Adrenal gland (tissue), 5 donors: ENCODE data around the gene TXNDC9.

Experiments
- POLR2A ChIP-seq, 2 donors: fragments of 450-650 bp; IDR thresholded peaks; one replicate each; pipeline ENCODE4 v1.6.1; 2017; ENCODE audit warnings: antibody characterized with exemption in 2 of 2, mild to moderate bottlenecking in 2 of 2, moderate library complexity in 1 of 2
- TF ChIP-seq, protein P1 (sequence below), 6 experiments: fragments of 450-650 bp in 4 of 6; fragments of 200-600 bp in 2 of 6; sonication (generic) in 1 of 6; IDR thresholded peaks; 1 replicate in 5 of 6; 2 replicates in 1 of 6; pipeline versions ENCODE4 v1.5.1 to v1.8.0; 2016 to 2021; ENCODE audit warnings: antibody characterized with exemption in 6 of 6, mild to moderate bottlenecking in 2 of 6, moderate library complexity in 1 of 6
- donor health status: DM: no; HTN: no; CAD: no.

DNA sequence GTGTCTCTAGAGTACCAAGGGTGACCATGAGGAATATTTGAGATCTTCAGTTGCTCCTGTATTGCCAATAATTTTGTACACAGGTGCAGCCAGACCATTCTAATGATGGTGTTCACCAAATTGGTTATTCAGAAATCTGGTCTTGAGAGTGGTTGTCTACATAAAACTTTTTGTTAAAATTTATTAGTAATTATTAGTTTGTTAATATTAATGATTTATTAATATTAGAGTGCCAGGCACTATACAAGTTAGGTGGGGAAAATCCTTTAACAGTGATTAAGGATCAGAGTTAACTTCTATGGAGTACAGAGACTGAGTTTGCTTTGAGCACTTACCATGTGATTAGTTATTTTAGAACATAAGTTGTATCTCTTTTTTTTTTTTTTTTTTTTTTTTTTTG is 10.1 kb upstream of the TXNDC9 start:
- TF ChIP-seq, protein P1, sequence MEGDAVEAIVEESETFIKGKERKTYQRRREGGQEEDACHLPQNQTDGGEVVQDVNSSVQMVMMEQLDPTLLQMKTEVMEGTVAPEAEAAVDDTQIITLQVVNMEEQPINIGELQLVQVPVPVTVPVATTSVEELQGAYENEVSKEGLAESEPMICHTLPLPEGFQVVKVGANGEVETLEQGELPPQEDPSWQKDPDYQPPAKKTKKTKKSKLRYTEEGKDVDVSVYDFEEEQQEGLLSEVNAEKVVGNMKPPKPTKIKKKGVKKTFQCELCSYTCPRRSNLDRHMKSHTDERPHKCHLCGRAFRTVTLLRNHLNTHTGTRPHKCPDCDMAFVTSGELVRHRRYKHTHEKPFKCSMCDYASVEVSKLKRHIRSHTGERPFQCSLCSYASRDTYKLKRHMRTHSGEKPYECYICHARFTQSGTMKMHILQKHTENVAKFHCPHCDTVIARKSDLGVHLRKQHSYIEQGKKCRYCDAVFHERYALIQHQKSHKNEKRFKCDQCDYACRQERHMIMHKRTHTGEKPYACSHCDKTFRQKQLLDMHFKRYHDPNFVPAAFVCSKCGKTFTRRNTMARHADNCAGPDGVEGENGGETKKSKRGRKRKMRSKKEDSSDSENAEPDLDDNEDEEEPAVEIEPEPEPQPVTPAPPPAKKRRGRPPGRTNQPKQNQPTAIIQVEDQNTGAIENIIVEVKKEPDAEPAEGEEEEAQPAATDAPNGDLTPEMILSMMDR (IDR thresholded peaks at IDR 0.05) = no peak
- TF ChIP-seq POLR2A (IDR thresholded peaks at IDR 0.05) = no peak
